ENCODE data around the gene CCDC88B. TPM values are rescaled to one million over a fixed set of nuclear protein-coding genes. Genes with fewer than 3 reads are reported as not detected.

Gene CCDC88B
- total and polyA plus RNA-seq, 9 of the 15 experiments (the other 6 are each of a cell fraction or from before 2014, with no cell fraction given) = 0.13 to 18.1 (median 7.9) TPM

DNA sequence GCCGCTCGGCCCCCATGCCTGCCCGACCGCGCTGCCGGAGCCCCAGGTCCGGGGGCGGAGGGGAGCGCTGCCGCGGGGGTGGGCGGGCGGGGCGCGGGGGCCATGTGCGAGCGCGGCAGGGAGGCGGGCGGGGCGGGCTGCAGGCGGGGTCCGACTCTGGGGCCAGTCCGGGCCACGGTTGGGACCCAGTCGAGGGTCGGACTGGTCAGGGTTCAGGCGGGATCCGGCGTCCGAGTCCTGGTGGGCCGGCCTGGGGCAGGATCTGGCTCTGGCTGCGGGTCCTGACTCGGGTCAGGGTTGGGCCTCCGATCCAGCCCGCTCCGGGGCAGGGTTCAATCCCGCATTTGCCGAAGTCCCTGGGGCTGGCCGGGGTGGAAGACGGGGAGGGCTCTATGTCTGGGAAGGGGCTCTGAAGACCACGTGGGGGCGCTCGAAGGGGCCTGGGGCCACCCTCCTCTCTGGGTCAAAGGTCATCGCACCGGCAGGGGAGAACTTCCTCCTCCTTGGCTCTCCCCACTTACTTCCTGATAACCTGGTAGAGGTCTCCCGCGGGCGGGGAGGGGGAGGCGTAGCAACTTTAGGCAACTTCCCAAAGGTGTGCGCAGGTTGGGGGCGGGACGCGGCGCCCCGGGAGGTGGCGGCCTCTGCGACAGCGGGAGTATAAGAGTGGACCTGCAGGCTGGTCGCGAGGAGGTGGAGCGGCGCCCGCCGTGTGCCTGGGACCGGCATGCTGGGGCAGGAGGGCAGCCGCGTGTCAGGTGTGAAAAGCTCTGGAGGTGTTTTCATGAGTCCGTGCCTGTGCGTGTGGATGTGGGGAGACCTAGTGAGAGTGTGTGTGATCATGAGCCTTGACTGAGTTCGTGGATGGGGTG lies 34.1 kb upstream of the CCDC88B start (continued):
- TF ChIP-seq, protein P1, sequence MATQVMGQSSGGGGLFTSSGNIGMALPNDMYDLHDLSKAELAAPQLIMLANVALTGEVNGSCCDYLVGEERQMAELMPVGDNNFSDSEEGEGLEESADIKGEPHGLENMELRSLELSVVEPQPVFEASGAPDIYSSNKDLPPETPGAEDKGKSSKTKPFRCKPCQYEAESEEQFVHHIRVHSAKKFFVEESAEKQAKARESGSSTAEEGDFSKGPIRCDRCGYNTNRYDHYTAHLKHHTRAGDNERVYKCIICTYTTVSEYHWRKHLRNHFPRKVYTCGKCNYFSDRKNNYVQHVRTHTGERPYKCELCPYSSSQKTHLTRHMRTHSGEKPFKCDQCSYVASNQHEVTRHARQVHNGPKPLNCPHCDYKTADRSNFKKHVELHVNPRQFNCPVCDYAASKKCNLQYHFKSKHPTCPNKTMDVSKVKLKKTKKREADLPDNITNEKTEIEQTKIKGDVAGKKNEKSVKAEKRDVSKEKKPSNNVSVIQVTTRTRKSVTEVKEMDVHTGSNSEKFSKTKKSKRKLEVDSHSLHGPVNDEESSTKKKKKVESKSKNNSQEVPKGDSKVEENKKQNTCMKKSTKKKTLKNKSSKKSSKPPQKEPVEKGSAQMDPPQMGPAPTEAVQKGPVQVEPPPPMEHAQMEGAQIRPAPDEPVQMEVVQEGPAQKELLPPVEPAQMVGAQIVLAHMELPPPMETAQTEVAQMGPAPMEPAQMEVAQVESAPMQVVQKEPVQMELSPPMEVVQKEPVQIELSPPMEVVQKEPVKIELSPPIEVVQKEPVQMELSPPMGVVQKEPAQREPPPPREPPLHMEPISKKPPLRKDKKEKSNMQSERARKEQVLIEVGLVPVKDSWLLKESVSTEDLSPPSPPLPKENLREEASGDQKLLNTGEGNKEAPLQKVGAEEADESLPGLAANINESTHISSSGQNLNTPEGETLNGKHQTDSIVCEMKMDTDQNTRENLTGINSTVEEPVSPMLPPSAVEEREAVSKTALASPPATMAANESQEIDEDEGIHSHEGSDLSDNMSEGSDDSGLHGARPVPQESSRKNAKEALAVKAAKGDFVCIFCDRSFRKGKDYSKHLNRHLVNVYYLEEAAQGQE (IDR thresholded peaks at IDR 0.05; ENCODE audit: borderline replicate concordance) = peak; percentile 20; the same call in 1 of the 2 replicates
- TF ChIP-seq, protein P1 (CRISPR knock-in tag; IDR thresholded peaks at IDR 0.05; ENCODE audit: low read depth) = no peak
- TF ChIP-seq, protein P2, sequence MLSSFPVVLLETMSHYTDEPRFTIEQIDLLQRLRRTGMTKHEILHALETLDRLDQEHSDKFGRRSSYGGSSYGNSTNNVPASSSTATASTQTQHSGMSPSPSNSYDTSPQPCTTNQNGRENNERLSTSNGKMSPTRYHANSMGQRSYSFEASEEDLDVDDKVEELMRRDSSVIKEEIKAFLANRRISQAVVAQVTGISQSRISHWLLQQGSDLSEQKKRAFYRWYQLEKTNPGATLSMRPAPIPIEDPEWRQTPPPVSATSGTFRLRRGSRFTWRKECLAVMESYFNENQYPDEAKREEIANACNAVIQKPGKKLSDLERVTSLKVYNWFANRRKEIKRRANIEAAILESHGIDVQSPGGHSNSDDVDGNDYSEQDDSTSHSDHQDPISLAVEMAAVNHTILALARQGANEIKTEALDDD (IDR thresholded peaks at IDR 0.05) = no peak
- TF ChIP-seq CEBPG (CRISPR knock-in tag; IDR thresholded peaks at IDR 0.05) = no peak
- TF ChIP-seq CEBPG (tag; conservative IDR thresholded peaks at IDR 0.05 in 1 of 2, IDR thresholded peaks at IDR 0.05 in 1 of 2) = no peak
- TF ChIP-seq MCM7 (IDR thresholded peaks at IDR 0.05) = no peak
- no peak for TF ChIP-seq CBX2 (IDR thresholded peaks at IDR 0.05; ENCODE audit: insufficient read depth, low read length, poor library complexity, severe bottlenecking)
- TF ChIP-seq, protein P3, sequence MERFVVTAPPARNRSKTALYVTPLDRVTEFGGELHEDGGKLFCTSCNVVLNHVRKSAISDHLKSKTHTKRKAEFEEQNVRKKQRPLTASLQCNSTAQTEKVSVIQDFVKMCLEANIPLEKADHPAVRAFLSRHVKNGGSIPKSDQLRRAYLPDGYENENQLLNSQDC (CRISPR knock-in tag; IDR thresholded peaks at IDR 0.05) = no peak
- TF ChIP-seq BRD9 (IDR thresholded peaks at IDR 0.05; ENCODE audit: low read depth, partially characterized antibody) = no peak
- TF ChIP-seq, protein P4, sequence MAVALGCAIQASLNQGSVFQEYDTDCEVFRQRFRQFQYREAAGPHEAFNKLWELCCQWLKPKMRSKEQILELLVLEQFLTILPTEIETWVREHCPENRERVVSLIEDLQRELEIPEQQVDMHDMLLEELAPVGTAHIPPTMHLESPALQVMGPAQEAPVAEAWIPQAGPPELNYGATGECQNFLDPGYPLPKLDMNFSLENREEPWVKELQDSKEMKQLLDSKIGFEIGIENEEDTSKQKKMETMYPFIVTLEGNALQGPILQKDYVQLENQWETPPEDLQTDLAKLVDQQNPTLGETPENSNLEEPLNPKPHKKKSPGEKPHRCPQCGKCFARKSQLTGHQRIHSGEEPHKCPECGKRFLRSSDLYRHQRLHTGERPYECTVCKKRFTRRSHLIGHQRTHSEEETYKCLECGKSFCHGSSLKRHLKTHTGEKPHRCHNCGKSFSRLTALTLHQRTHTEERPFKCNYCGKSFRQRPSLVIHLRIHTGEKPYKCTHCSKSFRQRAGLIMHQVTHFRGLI (CRISPR knock-in tag; IDR thresholded peaks at IDR 0.05) = no peak
- TF ChIP-seq, protein P5, sequence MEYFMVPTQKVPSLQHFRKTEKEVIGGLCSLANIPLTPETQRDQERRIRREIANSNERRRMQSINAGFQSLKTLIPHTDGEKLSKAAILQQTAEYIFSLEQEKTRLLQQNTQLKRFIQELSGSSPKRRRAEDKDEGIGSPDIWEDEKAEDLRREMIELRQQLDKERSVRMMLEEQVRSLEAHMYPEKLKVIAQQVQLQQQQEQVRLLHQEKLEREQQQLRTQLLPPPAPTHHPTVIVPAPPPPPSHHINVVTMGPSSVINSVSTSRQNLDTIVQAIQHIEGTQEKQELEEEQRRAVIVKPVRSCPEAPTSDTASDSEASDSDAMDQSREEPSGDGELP (CRISPR knock-in tag; IDR thresholded peaks at IDR 0.05; ENCODE audit: borderline replicate concordance) = peak; percentile 83
- peak; percentile 19; the same call in 1 of the 2 replicates for TF ChIP-seq SOX6 (IDR thresholded peaks at IDR 0.05)
- TF ChIP-seq BRD4 (IDR thresholded peaks at IDR 0.05) = no peak
- peak; percentile 65 for TF ChIP-seq L3MBTL2 (IDR thresholded peaks at IDR 0.05)
- TF ChIP-seq MCM2 (IDR thresholded peaks at IDR 0.05; ENCODE audit: low read depth) = no peak
- TF ChIP-seq CHD1 (IDR thresholded peaks at IDR 0.05; ENCODE audit: low read length) = peak; percentile 84
